Calu3 (cell line): ENCODE data around the gene PPM1H. TPM values are rescaled to one million over a fixed set of nuclear protein-coding genes. Genes with fewer than 3 reads are reported as not detected.
A peak's percentile ranks its signal among the peaks of the same experiment; 100 is the strongest.

Experiments used
- BruUV-seq: library from RNA; stranded (reverse); fragments of 400-500 nt; replicated peaks from 2 replicates; lab custom pipeline; 2021; lab: Mats Ljungman, UMichigan
- CTCF ChIA-PET: fragments of 300-600 bp; sonication (Branson Sonifier 250); formaldehyde crosslinking; loops from one replicate; lab custom pipeline; 2022; ENCODE audit warnings: antibody characterized with exemption; lab: Charles Lee
- DNase-seq: peaks from one replicate; pipeline ENCODE4 v3.0.0; 2022
- H3K27ac Mint-ChIP-seq: one replicate; pipeline ENCODE4 v1.8.0; 2022; ENCODE audit warnings: mixed read lengths; ENCODE audit not compliant: unreplicated experiment
- H3K27me3 Mint-ChIP-seq: one replicate; pipeline ENCODE4 v1.8.0; 2022; ENCODE audit warnings: mixed read lengths; ENCODE audit not compliant: unreplicated experiment
- H3K36me3 Mint-ChIP-seq: one replicate; pipeline ENCODE4 v1.8.0; 2022; ENCODE audit warnings: mild to moderate bottlenecking, moderate library complexity, mixed read lengths; ENCODE audit not compliant: insufficient read depth, unreplicated experiment
- H3K4me1 Mint-ChIP-seq: one replicate; pipeline ENCODE4 v1.8.0; 2022; ENCODE audit warnings: mild to moderate bottlenecking, low read depth, mixed read lengths; ENCODE audit not compliant: unreplicated experiment
- H3K4me3 Mint-ChIP-seq: one replicate; pipeline ENCODE4 v1.8.0; 2022; ENCODE audit warnings: mild to moderate bottlenecking, low read depth, moderate library complexity, mixed read lengths; ENCODE audit not compliant: unreplicated experiment
- H3K9me3 Mint-ChIP-seq: one replicate; pipeline ENCODE4 v1.8.0; 2022; ENCODE audit warnings: low read depth, mixed read lengths; ENCODE audit not compliant: unreplicated experiment
- CTCF ChIP-seq: fragments of 200-600 bp; IDR thresholded peaks from one replicate; pipeline ENCODE4 v1.8.0; 2022; ENCODE audit warnings: antibody characterized with exemption; ENCODE audit not compliant: unreplicated experiment
- intact Hi-C: fragments of 100-400 bp; cut with micrococcal nuclease; formaldehyde crosslinking; loops from one replicate; pipeline ENCODE4 v1.10.0; 2022; ENCODE audit not compliant: unreplicated experiment
- total RNA-seq: library from RNA; stranded (reverse); gene quantifications from 2 replicates; pipeline ENCODE4 v1.2.3, GENCODE V29; 2022

Gene PPM1H
- total RNA-seq, 1 experiment from 2014 or later: 36.7 TPM

GRCh38 chr12:62728741-62729140, 206.2 kb downstream of the PPM1H start:
- intact Hi-C loops: no loop called here
- Mint-ChIP-seq H3K27me3 (no peaks in the 10 kb centered on the region), H3K36me3 (peaks cover 29% of the 10 kb centered on the region), H3K4me1 (peaks cover 61% of the 10 kb centered on the region), H3K27ac (peak overlapping the region; percentile 29), H3K4me3 (no peak overlapping the region), H3K9me3 (no peaks in the 10 kb centered on the region)
- CTCF ChIA-PET: no interaction called here
- no TSS peak for BruUV-seq
- no peak for TF ChIP-seq CTCF
- no peak for DNase-seq

- TF ChIP-seq CTCF: no peak
- no peaks in the 10 kb centered on the region for H3K9me3 Mint-ChIP-seq
- no peak for DNase-seq
- intact Hi-C loops: no loop called here
- no peaks in the 10 kb centered on the region for H3K27me3 Mint-ChIP-seq
- no peak overlapping the region for H3K4me3 Mint-ChIP-seq
- peaks cover 68% of the 10 kb centered on the region for H3K4me1 Mint-ChIP-seq
- no TSS peak for BruUV-seq
- H3K36me3 Mint-ChIP-seq: peaks cover 12% of the 10 kb centered on the region
- no peak overlapping the region for H3K27ac Mint-ChIP-seq
- CTCF ChIA-PET: interaction anchor here (0.7 kb wide), 2 partner anchors 59 to 1295 kb away, joined by 3 read pairs; no protein-coding TSS in a partner anchor
These were observed 208.4 kb downstream of the PPM1H start for GRCh38 chr12:62726471-62726980.

DNA sequence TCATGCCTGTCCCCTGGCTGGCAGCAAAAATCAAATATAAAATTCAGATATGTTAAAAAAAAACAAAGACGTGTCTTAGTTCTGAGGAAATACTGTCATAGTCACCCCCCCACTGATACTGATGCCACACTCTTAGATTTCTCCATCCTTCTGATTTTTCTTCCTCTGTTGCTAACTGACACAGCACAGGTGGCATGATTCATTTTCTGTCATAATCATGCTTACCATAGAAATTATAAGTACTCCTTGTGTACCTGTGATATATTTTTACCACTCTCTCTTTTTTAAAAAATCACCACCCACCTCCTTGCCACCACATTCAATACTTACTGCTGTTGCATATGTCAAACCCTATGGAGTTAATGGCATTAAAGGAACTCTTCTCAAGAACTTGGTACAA, 209.2 kb downstream of the PPM1H start:
- no peak overlapping the region for H3K4me3 Mint-ChIP-seq
- no peaks in the 10 kb centered on the region for H3K9me3 Mint-ChIP-seq
- TF ChIP-seq CTCF: no peak
- H3K36me3 Mint-ChIP-seq: peaks cover 7% of the 10 kb centered on the region
- no peak for DNase-seq
- BruUV-seq: no TSS peak
- intact Hi-C loops: loop anchor here (2.0 kb wide), 2 partner anchors 65 to 121 kb away; no protein-coding TSS in a partner anchor
- H3K27me3 Mint-ChIP-seq: no peaks in the 10 kb centered on the region
- CTCF ChIA-PET: no interaction called here
- H3K27ac Mint-ChIP-seq: peak overlapping the region; percentile 81
- peaks cover 72% of the 10 kb centered on the region for H3K4me1 Mint-ChIP-seq

DNA sequence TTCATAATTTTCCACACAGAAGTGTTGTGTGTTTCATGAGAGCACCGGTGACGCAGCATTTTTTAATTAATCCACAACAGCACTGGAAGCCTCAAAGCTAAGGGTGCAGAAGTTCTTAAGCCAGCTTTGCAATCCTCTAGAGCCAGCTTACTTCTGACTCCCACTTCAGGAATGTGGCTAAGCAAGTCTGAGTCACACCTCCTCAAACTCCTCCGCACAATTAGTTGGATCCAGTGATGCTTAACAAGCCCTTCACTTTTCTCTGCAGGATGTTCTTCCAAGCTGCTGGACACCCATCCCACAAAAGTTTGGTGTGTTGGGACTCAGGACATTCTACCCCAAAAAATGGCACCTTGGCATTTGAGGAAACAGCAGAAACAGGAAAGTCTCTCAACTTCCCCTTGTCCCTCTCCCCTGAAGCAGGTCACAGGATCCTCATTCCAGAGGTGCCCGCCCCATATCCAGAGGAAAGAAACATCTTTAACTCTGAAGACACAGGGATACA, 210.0 kb downstream of the PPM1H start:
- intact Hi-C loops: loop anchor here (2.0 to 5.0 kb wide), 3 partner anchors 64 to 278 kb away; no protein-coding TSS in a partner anchor
- peak overlapping the region; percentile 81 for H3K27ac Mint-ChIP-seq
- no peak for TF ChIP-seq CTCF
- H3K4me1 Mint-ChIP-seq: peaks cover 68% of the 10 kb centered on the region
- CTCF ChIA-PET: interaction anchor here (0.6 to 1.6 kb wide), 5 partner anchors 16 to 122 kb away, joined by 3 to 5 read pairs (median 3); no protein-coding TSS in a partner anchor
- no peaks in the 10 kb centered on the region for H3K27me3 Mint-ChIP-seq
- BruUV-seq: no TSS peak
- H3K36me3 Mint-ChIP-seq: peaks cover 7% of the 10 kb centered on the region
- peak; percentile 88 for DNase-seq
- H3K4me3 Mint-ChIP-seq: peak overlapping the region; percentile 44
- no peaks in the 10 kb centered on the region for H3K9me3 Mint-ChIP-seq
